ENCODE measurements around the gene PANK2.
"Not testable (repeated sequence)": the region's sequence is repeated elsewhere in the genome, so short reads cannot be mapped to it uniquely, and the experiment has no call there.

Gene PANK2

DNA sequence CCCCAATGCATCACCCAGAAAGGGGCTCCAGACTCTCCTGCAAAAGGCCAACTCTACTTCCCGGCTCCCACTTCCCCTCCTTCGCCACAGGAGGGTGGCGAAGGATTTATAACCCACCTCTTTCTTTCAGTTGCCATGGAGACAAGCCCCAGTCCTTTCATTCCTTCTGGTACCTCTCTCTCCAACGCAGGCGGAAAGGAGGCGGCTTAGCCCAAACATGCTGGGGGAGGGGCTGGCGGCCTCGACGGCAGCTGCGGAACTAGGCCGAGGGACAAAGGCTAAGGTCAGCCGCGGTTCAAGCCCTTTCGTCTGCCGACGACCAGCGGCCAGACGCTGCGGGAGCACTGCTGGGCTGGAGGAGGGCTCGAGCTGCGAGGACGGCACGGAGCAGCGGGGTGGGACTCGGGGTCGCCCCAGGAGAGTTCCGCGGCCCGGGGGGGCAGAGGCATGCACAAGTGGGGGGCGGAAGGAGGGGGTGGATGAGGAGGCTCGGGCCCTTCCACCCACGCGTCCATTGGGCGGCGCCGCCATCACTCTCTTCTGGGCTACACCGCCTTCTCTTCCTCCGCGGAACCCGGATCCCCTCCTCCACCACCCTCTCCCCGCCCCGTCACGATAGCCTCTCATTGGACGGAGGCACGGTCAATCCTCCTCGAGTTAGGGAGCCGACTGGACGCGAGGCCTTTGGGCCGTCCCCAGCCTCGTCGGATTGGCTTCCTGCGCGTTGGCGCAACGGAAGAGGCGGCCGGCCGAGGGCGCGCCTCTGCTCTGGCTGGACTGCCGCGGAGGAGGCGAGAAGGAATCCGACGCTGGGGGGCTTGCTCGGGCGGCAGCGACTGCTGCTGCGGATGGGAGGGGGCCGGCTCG lies at the start of gene PANK2:
Gene PANK2 (plus strand): TSS at position 766 of the 867 bp plus-strand sequence.
- DNase-seq (ENCODE audit: extremely low read depth in 1 of 2, low read depth in 1 of 2): peak; percentile 92 to 98

DNA sequence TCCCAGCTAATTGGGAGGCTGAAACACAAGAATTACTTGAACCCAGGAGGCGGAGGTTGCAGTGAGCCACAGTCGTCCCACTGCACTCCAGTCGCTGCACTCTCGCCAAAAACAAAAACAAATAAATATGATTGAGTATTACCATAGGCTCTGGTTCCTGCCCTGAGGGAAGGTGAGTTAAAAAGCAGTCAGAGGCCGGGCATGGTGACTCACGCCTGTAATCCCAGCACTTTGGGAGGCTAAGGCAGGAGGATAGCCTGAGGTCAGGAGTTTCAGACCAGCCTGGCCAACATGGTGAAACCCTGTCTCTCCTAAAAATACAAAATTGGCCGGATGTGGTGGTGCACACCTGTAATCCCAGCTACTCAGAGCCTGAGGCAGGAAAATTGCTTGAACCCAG lies 49.0 kb upstream of the PANK2 start:
- not testable (repeated sequence) for DNase-seq (ENCODE audit: extremely low read depth in 1 of 2, low read depth in 1 of 2)

DNA sequence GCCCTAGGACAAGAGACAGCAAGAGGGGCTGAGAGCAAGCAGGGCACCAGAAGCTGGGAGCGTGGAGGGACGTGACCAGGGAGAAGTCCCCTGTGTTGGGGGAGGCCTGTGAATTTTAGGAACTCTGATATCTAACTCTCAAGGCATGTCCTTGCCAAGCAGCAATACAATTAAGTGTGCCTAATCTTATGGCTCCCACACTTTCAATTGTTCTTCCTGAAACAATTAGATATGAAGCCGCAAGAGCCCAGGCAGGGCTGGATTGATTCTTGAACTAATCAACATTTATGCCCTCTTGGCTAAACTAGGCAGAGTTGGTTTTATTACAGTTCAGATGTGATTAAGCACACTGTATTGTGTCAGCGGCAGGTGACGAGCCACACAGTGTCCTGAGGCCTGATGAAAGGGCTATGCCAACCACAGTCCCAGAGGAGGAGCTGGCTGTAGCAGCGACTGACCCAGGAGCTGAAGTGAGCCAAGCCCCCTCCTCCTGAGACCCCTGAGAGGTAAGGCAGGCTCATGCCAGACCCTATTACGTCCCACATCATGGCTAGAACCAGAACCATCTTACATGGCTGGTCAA lies 46.7 kb upstream of the PANK2 start:
- DNase-seq (ENCODE audit: extremely low read depth in 1 of 2, low read depth in 1 of 2): no peak

DNA sequence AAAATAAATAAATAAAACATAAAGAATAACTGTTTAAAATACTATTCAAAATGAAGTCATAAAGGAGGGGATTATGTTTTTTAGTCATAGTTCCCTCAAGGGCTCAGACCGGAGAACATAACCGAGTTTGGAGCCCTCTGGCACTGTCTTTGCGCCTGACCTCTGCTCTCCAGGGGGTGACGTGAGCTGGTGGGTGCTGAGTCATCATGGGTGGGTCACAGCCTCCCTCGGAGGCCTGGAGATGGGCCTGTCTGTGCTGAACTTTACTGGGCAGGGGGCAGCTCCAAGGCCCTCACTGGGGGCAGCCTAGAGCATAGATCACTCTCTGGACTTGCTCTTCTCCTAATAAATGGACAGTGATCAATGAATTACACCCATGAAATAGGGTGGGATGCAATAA lies 45.7 kb upstream of the PANK2 start:
- no peak for DNase-seq (ENCODE audit: extremely low read depth in 1 of 2, low read depth in 1 of 2)

DNA sequence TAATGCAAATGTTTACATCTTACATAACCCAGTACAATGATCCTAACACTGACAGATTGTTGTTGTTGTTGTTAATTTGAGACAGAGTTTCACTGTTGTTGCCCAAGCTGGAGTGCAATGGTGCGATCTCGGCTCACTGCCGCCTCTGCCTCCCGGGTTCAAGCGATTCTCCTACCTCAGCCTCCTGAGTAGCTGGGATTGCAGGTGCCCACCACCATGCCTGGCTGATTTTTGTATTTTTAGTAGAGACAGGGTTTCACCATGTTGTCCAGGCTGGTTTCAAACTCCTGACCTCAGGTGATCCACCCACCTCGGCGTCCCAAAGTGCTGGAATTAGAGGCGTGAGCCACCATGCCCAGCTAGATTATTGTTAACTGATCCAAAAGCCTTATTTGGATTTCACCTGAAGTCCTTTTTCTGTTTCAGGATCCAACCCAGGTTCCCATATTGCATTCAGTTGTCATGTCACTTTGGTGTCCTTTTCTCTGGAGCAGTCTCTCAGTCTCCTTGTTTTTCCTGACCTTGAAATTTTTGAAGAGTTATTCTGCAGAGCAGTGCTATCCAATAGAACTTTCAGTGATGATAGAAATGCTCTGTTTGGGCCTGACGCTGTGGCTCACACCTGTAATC lies 45.1 kb upstream of the PANK2 start:
- DNase-seq (ENCODE audit: extremely low read depth in 1 of 2, low read depth in 1 of 2): not testable (repeated sequence)

DNA sequence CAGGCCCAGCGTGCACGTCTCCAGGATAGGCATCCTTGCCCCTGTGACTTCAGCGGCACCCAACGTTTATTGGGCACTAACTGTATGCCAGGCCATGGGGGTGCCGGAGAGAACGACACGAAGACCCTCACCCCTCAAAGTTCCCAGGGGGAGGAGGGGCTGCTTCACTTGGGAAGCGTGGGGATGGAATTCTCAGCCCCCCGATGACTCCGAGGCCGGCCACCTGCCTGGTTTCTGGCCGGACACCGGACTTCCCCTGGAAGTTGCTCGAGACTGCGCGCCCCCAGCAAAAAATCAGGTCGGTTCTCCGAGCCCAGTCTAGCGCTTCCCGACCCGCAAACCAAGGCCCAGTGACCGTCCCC lies 42.8 kb upstream of the PANK2 start:
- DNase-seq (ENCODE audit: extremely low read depth in 1 of 2, low read depth in 1 of 2): no peak

DNA sequence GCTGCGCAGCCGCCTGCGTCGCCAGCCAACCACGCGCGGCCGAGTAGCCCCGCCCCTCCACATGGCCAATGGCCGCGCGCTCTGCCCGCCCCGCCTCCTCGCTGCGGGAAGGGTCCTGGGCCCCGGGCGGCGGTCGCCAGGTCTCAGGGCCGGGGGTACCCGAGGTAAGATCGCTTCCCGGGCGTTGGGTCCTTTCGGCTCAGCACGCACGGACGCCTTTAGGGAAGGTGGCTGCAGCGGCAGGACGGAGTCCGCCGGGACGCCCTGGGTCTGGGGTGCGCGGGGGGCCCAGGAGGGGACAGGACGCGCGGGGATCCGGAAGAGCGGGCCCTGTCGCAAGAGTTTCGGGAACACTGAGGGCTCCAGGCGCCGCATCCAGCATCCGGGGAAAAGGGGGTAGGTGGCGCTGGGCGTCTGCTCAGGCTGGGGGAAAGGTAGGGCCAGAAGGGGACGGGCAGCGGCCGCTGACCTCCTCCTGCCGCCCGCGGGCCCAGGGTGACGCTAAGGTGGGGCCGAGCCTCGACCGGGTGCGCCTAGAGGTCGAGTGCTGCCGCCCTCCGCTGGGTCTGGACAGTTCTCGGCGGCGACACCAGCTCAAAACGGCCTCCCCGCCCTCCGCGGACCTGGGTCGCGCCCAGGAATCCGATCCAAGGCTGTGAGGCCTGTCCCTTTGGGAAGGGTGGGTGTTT lies 42.3 kb upstream of the PANK2 start, which contains the start of gene MAVS:
Gene MAVS (plus strand): TSS at position 95 of the 689 bp plus-strand sequence. CDS start 7,791 bp downstream, outside the sequence.
- DNase-seq (ENCODE audit: extremely low read depth in 1 of 2, low read depth in 1 of 2): peak; percentile 78 to 80

DNA sequence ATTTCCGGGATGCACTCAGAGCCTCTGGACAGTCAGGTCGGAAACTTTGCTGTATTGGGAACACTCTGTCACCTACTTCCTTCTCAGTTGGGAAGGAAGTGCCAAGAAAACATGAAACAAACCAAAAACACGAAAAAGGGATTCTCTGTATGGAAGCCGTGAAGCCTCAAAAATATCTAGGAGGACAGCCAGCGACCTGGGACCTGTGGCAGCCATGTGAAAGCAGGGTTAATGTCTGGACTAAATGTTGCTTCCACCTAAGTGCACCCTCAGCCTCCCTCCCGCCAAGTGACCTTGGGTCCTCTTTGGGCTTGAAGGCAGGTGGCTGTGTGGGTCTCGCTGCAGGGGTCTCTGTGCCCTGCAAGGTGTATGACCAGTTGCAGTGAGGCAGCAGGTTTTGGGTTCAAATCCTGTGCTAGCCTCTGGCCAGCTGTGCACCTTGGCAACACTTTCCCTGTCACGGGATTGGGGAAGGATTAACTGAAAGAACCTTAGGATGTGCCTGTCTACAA lies 41.7 kb upstream of the PANK2 start:
- no peak for DNase-seq (ENCODE audit: extremely low read depth in 1 of 2, low read depth in 1 of 2)

DNA sequence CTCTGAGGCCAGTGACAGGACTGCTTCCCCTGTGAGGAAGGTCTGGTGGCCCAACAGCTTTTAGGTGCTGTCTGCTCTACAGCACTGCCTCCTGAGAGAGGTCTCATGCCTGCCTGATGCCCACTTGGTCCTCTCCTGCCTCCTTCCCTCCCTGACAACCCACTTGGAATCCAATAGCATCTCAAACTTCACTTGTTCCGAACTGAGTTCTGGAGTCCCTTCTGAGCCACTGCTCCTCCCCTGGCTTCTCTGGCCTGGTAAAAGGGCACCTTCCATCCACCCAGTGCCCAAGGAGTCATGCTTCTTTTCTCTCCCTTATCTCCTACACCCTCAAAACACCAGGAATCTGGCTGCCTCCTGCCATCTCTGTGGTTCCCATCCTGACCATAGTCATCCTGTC lies 40.6 kb upstream of the PANK2 start:
- no peak for DNase-seq (ENCODE audit: extremely low read depth in 1 of 2, low read depth in 1 of 2)

DNA sequence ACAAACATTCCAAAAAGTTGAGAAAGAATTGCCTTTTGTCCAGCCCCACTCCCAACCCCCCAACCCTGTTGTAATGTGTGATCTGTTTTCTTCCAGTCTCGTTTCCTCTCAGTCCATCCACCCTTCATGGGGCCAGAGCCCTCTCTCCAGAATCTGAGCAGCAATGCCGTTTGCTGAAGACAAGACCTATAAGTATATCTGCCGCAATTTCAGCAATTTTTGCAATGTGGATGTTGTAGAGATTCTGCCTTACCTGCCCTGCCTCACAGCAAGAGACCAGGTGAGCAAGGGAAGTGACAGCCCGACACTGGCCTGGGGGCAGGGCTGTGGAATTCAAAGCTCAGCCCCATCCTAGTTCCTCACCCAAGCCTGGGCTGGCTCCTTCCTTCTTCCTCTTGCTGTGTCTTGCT lies 34.7 kb upstream of the PANK2 start:
- no peak for DNase-seq (ENCODE audit: extremely low read depth in 1 of 2, low read depth in 1 of 2)

DNA sequence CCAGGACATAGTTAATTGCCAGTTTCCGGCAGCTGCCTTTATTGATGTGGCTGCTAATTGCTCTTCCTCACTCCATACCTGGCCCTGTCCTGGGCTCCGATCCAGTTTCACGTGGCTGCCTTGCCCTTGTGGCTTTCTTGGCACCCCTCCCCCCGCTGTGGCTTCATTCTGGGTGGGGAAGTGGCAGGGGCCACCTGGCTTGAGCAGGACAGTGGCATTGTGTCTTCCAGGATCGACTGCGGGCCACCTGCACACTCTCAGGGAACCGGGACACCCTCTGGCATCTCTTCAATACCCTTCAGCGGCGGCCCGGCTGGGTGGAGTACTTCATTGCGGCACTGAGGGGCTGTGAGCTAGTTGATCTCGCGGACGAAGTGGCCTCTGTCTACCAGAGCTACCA lies 31.8 kb upstream of the PANK2 start:
- DNase-seq (ENCODE audit: extremely low read depth in 1 of 2, low read depth in 1 of 2): no peak

DNA sequence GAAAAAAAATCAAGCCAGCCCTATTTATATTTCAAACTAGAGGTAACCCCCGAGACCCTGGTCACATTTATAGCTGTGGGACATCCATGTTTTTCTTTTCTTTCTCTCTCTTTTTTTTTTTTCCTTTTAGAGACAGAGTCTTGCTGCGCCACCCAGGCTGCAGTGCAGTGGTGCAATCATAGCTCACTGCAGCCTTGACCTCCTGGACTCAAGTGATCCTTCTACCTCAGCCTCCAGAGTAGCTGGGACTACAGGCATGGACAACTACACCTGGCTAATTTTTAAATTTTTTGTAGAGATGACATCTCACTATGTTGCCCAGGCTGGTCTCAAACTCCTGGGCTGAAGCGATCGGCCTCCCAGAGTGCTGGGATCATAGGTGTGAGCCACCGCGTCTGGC lies 30.5 kb upstream of the PANK2 start:
- DNase-seq (ENCODE audit: extremely low read depth in 1 of 2, low read depth in 1 of 2): no peak

DNA sequence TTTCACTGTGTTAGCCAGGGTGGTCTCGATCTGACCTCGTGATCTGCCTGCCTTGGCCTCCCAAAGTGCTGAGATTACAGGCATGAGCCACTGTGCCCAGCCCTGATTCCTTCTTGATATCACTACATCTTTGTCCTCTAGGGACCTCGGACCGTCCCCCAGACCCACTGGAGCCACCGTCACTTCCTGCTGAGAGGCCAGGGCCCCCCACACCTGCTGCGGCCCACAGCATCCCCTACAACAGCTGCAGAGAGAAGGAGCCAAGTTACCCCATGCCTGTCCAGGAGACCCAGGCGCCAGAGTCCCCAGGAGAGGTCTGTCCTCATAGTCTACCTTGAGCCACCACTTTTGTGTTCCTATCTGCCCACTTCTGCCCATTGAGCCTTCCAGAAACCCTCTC lies 28.0 kb upstream of the PANK2 start:
- no peak for DNase-seq (ENCODE audit: extremely low read depth in 1 of 2, low read depth in 1 of 2)

DNA sequence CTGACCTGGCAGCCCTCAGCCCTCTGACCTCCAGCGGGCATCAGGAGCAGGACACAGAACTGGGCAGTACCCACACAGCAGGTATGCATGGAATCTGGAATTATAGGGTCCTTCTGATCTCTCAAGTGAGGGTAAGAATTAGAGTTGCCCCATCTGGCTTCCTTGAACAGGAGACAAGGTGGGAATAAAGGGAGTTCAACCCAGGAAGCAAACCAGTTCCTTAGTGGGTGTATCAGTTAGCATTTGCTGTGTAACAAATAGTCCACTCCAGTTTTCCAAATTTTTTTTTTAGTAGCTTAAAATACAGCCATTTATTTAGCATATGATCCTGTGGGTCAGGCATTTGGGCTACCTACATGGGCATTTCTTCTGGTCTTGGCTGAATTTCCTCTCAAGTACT lies 26.9 kb upstream of the PANK2 start:
- no peak for DNase-seq (ENCODE audit: extremely low read depth in 1 of 2, low read depth in 1 of 2)

DNA sequence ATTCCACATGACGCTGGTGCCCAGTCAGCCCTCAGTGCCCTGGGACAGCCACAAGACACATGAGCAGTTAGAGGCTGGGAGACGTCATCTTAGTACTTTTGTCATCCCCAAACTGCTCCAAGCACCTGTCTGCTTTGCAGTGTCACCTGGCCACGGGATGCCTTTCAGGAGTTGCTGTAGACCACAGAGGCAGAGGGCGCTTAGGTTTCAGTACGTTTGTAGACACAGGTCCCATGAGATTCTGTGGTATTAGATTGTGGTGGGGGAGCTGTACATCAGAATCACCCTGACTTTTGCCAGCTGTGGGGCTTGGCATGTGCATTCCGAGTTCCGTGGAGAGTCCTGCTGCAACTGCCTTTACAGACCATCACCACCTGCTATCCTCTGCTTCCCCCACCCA lies 25.9 kb upstream of the PANK2 start:
- no peak for DNase-seq (ENCODE audit: extremely low read depth in 1 of 2, low read depth in 1 of 2)

DNA sequence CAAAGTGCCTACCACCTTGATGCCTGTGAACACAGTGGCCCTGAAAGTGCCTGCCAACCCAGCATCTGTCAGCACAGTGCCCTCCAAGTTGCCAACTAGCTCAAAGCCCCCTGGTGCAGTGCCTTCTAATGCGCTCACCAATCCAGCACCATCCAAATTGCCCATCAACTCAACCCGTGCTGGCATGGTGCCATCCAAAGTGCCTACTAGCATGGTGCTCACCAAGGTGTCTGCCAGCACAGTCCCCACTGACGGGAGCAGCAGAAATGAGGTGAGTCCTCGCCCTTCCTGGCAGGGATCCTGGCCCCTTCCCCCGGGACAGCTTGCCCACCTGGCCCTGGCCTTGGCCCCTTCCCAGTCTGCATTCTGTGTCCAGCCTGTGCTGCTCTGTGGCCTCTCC lies 24.7 kb upstream of the PANK2 start:
- DNase-seq (ENCODE audit: extremely low read depth in 1 of 2, low read depth in 1 of 2): no peak

DNA sequence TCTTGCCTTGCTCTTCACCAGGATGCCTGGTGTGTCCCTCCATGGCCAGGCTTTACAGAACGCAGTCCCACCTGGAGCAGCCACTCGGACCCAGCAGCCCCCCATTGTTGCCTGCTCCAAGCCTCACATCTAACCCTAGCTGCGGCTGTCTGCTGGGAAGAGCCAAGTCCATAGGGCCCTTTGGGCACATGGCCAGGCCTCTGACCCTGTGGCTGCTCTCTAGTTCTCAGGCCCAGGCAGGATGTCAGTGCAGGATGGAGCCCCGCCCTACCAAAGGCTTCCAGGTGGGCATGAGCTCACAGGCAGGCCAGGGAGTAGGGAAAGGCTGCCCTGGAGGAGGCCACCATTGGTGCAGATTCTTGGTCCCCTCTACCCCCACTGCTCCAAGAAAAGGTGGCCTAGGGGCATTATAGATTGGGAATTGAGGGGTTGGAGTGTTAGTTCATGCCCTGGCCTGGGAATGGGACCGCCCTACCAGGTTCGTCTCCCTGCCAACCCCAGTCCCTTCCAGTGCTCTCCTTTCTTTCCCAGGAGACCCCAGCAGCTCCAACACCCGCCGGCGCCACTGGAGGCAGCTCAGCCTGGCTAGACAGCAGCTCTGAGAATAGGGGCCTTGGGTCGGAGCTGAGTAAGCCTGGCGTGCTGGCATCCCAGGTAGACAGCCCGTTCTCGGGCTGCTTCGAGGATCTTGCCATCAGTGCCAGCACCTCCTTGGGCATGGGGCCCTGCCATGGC lies 23.9 kb upstream of the PANK2 start:
- DNase-seq (ENCODE audit: extremely low read depth in 1 of 2, low read depth in 1 of 2): no peak

DNA sequence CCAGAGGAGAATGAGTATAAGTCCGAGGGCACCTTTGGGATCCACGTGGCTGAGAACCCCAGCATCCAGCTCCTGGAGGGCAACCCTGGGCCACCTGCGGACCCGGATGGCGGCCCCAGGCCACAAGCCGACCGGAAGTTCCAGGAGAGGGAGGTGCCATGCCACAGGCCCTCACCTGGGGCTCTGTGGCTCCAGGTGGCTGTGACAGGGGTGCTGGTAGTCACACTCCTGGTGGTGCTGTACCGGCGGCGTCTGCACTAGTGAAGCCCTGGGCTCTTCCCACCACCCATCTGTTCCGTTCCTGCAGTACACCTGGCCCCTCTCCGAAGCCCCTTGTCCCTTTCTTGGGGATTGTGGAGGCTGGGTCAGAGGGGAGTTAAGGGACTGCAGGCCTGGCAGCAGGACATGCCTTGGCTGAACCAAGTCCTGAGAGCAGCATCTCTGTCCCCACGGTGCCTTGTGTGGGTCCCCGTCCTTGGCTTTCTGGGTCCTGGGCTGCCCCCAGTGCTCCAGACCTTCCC lies 23.2 kb upstream of the PANK2 start:
- no peak for DNase-seq (ENCODE audit: extremely low read depth in 1 of 2, low read depth in 1 of 2)

DNA sequence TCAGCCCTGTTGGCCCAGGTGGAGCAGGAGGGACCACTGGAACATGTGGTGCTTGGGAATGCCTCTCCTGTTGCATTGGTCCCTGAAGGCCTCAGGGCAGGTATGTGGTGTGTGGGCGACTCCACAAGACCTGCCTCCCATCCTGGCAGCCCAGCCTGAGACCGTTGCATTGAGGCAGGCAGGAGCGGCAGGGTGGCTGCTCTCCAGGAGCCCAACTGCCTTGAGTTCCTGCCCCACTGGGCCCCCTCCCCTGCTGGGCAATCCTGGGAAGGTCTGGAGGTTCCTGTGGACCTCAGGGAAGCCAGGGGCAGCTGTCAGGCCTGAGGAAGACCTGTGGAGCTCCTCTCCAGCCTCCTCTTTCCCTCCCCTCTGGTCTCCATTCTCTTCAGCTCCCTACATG lies 22.7 kb upstream of the PANK2 start:
- DNase-seq (ENCODE audit: extremely low read depth in 1 of 2, low read depth in 1 of 2): no peak

DNA sequence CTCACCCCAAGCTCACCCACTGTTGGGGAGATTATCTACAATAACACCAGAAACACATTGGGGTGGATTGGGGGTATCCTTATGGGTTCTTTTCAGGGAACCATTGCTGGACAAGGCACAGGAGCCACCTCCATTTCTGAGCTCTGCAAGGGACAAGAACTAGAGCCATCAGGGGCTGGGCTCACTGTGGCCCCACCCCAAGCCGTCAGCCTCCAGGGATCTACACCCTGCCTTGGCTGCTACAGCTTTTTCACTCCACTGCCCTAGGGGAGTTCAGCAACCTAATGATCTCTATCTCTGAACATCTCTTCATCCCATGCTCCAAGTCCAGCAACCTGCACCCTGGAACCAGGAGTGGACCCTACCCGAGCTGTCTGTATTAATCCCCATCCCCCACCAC lies 21.4 kb upstream of the PANK2 start:
- DNase-seq (ENCODE audit: extremely low read depth in 1 of 2, low read depth in 1 of 2): no peak
